Caco-2 (cell line): Measurements from ENCODE around the gene TNNI3. TPM values are rescaled to one million over a fixed set of nuclear protein-coding genes. Genes with fewer than 3 reads are reported as not detected.
"Not testable (repeated sequence)": the region's sequence is repeated elsewhere in the genome, so short reads cannot be mapped to it uniquely, and the experiment has no call there.

Experiments
- BruUV-seq: library from RNA; stranded (reverse); fragments of 400-500 nt; replicated peaks from 2 replicates; lab custom pipeline; 2021; lab: Mats Ljungman, UMichigan
- CTCF ChIA-PET: fragments of 300-600 bp; sonication (Branson Sonifier 250); formaldehyde crosslinking; loops from one replicate; lab custom pipeline; 2022; ENCODE audit warnings: antibody characterized with exemption; lab: Charles Lee
- POLR2A ChIA-PET: fragments of 300-600 bp; sonication (Branson Sonifier 250); formaldehyde crosslinking; loops from one replicate; lab custom pipeline; 2022; ENCODE audit warnings: antibody characterized with exemption; lab: Charles Lee
- DNase-seq, 2 experiments: peaks; one replicate each; pipeline versions ENCODE4 v3.0.0 to v3.0.0-alpha.2; 2020 to 2022
- H3K27me3 ChIP-seq: replicated peaks from 2 replicates; pipeline ENCODE4 v1.6.0; 2011; ENCODE audit warnings: low read length; ENCODE audit not compliant: control insufficient read depth, insufficient read depth
- H3K36me3 ChIP-seq: 2 replicates; pipeline ENCODE4 v1.5.1; 2011; ENCODE audit warnings: low read length; ENCODE audit not compliant: control insufficient read depth, insufficient read depth
- H3K4me1 ChIP-seq: fragments of 250-450 bp; sonication (Bioruptor Pico); 2 replicates; pipeline ENCODE4 v1.5.1; 2020; ENCODE audit warnings: mild to moderate bottlenecking
- H3K4me3 ChIP-seq: 2 replicates; pipeline ENCODE4 v1.5.1; 2011; ENCODE audit warnings: low read depth, mild to moderate bottlenecking, control low read depth, low read length
- H3K9me3 ChIP-seq: fragments of 250-450 bp; sonication (Bioruptor Pico); 2 replicates; pipeline ENCODE4 v1.5.1; 2020; ENCODE audit warnings: mild to moderate bottlenecking, moderate library complexity
- H3K27ac Mint-ChIP-seq: one replicate; pipeline ENCODE4 v1.8.0; 2022; ENCODE audit warnings: mixed read lengths; ENCODE audit not compliant: unreplicated experiment
- H3K27me3 Mint-ChIP-seq: one replicate; pipeline ENCODE4 v1.8.0; 2022; ENCODE audit warnings: mixed read lengths; ENCODE audit not compliant: insufficient read depth, unreplicated experiment
- H3K36me3 Mint-ChIP-seq: one replicate; pipeline ENCODE4 v1.8.0; 2022; ENCODE audit warnings: mild to moderate bottlenecking, mixed read lengths; ENCODE audit not compliant: insufficient read depth, unreplicated experiment
- H3K4me1 Mint-ChIP-seq: one replicate; pipeline ENCODE4 v1.8.0; 2022; ENCODE audit warnings: low read depth, mixed read lengths; ENCODE audit not compliant: unreplicated experiment
- H3K4me3 Mint-ChIP-seq: one replicate; pipeline ENCODE4 v1.8.0; 2022; ENCODE audit warnings: mild to moderate bottlenecking, moderate library complexity, mixed read lengths; ENCODE audit not compliant: unreplicated experiment
- H3K9me3 Mint-ChIP-seq: one replicate; pipeline ENCODE4 v1.8.0; 2022; ENCODE audit warnings: mixed read lengths; ENCODE audit not compliant: unreplicated experiment
- intact Hi-C: fragments of 100-400 bp; cut with micrococcal nuclease; formaldehyde crosslinking; loops from one replicate; pipeline ENCODE4 v1.10.0; 2022; ENCODE audit not compliant: unreplicated experiment
- total RNA-seq: library from RNA; stranded (reverse); gene quantifications from 2 replicates; pipeline ENCODE4 v1.2.3, GENCODE V29; 2022
- TF ChIP-seq, protein P1 (sequence below), 2 experiments: fragments of 200-600 bp in 1 of 2; IDR thresholded peaks; 1 replicate in 1 of 2; 2 replicates in 1 of 2; pipeline versions ENCODE4 v1.5.1 to v1.8.0; 2011 to 2022; ENCODE audit warnings: antibody characterized with exemption in 1 of 2, control low read depth in 1 of 2, inconsistent platforms in 1 of 2, low read depth in 1 of 2, low read length in 1 of 2, mild to moderate bottlenecking in 1 of 2, moderate library complexity in 1 of 2; ENCODE audit not compliant: insufficient read depth in 1 of 2, severe bottlenecking in 1 of 2, unreplicated experiment in 1 of 2

Gene TNNI3
- total RNA-seq, 1 experiment from 2014 or later = 2.9 TPM

DNA sequence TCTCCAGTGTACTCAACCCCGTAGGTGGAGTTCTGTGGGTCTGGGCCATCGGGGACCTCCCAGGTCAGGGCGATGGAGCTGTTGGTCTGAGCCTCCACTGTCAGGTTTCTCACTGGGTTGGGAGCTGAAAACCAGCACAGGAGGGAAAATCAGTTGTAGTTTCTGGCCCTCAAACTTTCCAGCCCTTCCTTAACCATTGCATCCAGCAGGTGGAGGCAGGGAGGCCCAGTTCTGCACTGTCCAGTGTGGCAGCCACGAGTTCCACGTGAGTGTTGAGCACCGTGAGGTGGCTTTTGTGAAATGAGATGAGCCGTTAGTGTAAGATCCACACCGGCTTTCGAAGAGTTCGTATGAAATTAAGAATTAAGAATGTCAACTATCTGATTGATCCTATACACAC is 44.7 kb upstream of the TNNI3 start:
- DNase-seq = peak in 1 of 2 experiments; percentile 40
- H3K27me3 Mint-ChIP-seq, H3K4me3 Mint-ChIP-seq, H3K27ac Mint-ChIP-seq, H3K4me3 ChIP-seq, H3K36me3 Mint-ChIP-seq, H3K9me3 ChIP-seq, H3K27me3 ChIP-seq, POLR2A ChIA-PET, BruUV-seq, H3K4me1 ChIP-seq, H3K9me3 Mint-ChIP-seq, H3K4me1 Mint-ChIP-seq, H3K36me3 ChIP-seq, CTCF ChIA-PET, intact Hi-C loops: not testable (repeated sequence)
- TF ChIP-seq, protein P1, sequence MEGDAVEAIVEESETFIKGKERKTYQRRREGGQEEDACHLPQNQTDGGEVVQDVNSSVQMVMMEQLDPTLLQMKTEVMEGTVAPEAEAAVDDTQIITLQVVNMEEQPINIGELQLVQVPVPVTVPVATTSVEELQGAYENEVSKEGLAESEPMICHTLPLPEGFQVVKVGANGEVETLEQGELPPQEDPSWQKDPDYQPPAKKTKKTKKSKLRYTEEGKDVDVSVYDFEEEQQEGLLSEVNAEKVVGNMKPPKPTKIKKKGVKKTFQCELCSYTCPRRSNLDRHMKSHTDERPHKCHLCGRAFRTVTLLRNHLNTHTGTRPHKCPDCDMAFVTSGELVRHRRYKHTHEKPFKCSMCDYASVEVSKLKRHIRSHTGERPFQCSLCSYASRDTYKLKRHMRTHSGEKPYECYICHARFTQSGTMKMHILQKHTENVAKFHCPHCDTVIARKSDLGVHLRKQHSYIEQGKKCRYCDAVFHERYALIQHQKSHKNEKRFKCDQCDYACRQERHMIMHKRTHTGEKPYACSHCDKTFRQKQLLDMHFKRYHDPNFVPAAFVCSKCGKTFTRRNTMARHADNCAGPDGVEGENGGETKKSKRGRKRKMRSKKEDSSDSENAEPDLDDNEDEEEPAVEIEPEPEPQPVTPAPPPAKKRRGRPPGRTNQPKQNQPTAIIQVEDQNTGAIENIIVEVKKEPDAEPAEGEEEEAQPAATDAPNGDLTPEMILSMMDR (IDR thresholded peaks at IDR 0.05; ENCODE audit: insufficient read depth in 1 of 2, low read depth in 1 of 2, low read length in 1 of 2, severe bottlenecking in 1 of 2, unreplicated experiment in 1 of 2) = peak in 1 of 2 experiments; percentile 40

DNA sequence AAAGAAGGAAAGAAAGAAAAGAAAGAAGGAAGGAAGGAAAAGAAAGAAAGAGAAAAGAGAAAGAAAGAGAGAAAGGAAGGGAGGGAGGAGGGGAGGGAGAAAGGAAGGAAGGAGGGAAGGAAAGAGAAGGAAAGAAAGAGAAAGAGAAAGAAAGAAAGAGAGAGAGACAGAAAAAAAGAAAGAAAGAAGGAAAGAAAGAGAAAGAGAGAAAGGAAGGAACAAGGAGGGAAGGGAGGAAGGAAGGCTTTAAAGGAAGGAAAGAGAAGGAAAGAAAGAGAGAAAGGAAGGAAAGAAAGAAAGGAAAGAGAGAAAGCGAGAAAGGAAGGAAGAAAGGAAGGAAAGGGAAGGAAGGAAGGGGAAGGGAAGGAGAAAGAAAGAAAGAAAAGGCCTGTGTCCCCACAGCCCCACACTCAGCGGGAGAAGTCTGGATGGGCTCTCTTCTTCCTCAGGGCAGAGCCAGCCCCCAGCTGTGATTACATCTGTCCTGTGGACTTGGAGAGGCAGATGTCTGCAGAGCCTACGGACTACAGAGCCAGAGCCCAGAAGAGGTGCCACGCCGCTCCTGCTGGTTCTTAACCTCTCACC is 42.2 kb upstream of the TNNI3 start:
- H3K4me3 ChIP-seq = no peak overlapping the region
- H3K27me3 Mint-ChIP-seq = no peaks in the 10 kb centered on the region
- ChIA-PET CTCF (no interaction called here), POLR2A (no interaction called here)
- H3K9me3 Mint-ChIP-seq = no peaks in the 10 kb centered on the region
- H3K4me1 Mint-ChIP-seq = no peaks in the 10 kb centered on the region
- no peaks in the 10 kb centered on the region for H3K27me3 ChIP-seq
- H3K4me3 Mint-ChIP-seq = no peak overlapping the region
- H3K27ac Mint-ChIP-seq = no peak overlapping the region
- H3K4me1 ChIP-seq = no peaks in the 10 kb centered on the region
- H3K36me3 ChIP-seq = no peaks in the 10 kb centered on the region
- no peaks in the 10 kb centered on the region for H3K9me3 ChIP-seq
- TF ChIP-seq, protein P1 (IDR thresholded peaks at IDR 0.05; ENCODE audit: insufficient read depth in 1 of 2, low read depth in 1 of 2, low read length in 1 of 2, severe bottlenecking in 1 of 2, unreplicated experiment in 1 of 2) = no peak
- DNase-seq = no peak
- no TSS peak for BruUV-seq
- intact Hi-C loops = no loop called here
- no peaks in the 10 kb centered on the region for H3K36me3 Mint-ChIP-seq

DNA sequence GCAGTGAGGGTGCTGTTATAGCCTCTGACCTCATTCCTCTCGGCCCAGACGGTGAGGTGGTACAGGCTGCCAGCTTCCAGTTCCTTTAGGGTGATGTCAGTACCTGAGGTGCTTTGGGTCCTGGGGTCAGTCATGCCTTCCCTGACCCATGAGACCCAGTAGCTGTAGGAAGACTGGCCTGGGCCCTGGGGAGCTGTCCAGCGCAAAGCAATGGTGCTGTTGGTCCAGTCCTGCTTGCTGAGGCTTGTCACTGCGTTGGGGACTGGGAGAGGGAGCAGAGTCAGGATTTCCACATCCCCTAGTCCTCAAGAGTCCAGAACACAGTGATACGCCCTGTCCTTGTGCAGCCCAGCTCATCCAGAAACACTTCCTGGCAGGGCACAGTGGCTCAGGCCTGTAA is 41.1 kb upstream of the TNNI3 start:
- no peak overlapping the region for H3K27ac Mint-ChIP-seq
- Histone ChIP-seq H3K4me1 (no peaks in the 10 kb centered on the region), H3K9me3 (no peaks in the 10 kb centered on the region), H3K4me3 (no peak overlapping the region), H3K27me3 (no peaks in the 10 kb centered on the region), H3K36me3 (no peaks in the 10 kb centered on the region)
- CTCF ChIA-PET = no interaction called here
- intact Hi-C loops = no loop called here
- H3K9me3 Mint-ChIP-seq = no peaks in the 10 kb centered on the region
- H3K36me3 Mint-ChIP-seq = no peaks in the 10 kb centered on the region
- TF ChIP-seq, protein P1 (IDR thresholded peaks at IDR 0.05; ENCODE audit: insufficient read depth in 1 of 2, low read depth in 1 of 2, low read length in 1 of 2, severe bottlenecking in 1 of 2, unreplicated experiment in 1 of 2) = no peak
- H3K4me1 Mint-ChIP-seq = no peaks in the 10 kb centered on the region
- H3K4me3 Mint-ChIP-seq = no peak overlapping the region
- H3K27me3 Mint-ChIP-seq = no peaks in the 10 kb centered on the region
- POLR2A ChIA-PET = no interaction called here
- no peak for DNase-seq
- BruUV-seq = no TSS peak
